ENCODE results near the gene C12orf76. TPM values are rescaled to one million over a fixed set of nuclear protein-coding genes. Genes with fewer than 3 reads are reported as not detected.

The C12orf76 gene
- total RNA-seq, 1 experiment from 2014 or later = 29.4 TPM

DNA sequence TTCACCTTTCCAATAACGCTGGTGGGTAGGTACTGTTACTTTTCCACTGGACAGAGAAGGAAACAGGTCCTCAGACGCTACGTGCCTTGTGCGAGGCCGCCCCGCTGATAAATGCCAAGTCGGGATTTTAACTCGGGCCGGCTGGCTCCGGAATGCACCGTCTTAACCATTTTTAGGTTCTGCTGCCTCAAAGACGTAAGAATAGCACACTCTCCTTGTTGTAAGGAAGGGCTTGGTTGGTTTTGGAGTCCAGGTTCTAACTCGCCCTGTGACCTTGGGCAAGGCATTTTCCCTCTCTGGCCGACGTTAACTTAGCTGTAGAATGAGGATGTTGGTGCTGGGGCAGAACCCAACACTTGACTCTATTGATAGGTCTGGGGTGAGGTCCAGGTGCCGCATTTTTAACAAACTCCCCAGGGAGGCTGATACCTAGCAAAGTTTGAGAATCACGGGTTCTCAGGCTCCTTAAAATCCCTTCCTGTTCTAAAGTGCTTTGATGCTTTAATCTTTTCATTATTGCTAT, 48.3 kb downstream of the C12orf76 start:
- CTCF ChIA-PET = no interaction called here

DNA sequence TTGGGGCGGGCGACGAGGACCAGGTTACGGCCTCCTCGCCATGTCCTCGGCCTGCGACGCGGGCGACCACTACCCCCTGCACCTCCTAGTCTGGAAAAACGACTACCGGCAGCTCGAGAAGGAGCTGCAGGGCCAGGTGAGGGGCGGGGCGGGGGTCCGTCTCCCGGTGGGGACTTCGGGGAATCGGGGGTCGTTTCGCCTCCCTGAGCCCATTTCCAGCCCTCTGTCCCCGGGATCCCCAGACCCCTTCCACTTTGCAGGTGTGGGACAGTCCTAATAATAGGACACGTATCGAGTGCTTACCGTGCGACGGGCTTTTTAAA, 48.7 kb downstream of the C12orf76 start:
- Histone ChIP-seq H3K9me2 (ENCODE audit: insufficient read depth) (no peaks in the 10 kb centered on the region), H3K4me1 (replicated peaks; ENCODE audit: insufficient read depth) (peaks cover 49% of the 10 kb centered on the region), H2AFZ (peak overlapping the region; percentile 92), H3K36me3 (ENCODE audit: low read depth) (no peaks in the 10 kb centered on the region), H3K4me3 (peak overlapping the region; percentile 68), H3K4me2 (peak overlapping the region; percentile 99), H3K79me2 (ENCODE audit: low read depth) (peaks cover 36% of the 10 kb centered on the region), H3K27ac (no peak overlapping the region), H3K9me3 (ENCODE audit: insufficient read depth, low read depth) (no peaks in the 10 kb centered on the region), H4K20me1 (ENCODE audit: insufficient read depth) (no peaks in the 10 kb centered on the region), H3F3A (ENCODE audit: insufficient read depth, low read depth) (peaks cover 33% of the 10 kb centered on the region; the same call in 1 of the 2 replicates), H3K27me3 (ENCODE audit: insufficient read depth, low read depth) (no peaks in the 10 kb centered on the region)
- TF ChIP-seq, protein P1, sequence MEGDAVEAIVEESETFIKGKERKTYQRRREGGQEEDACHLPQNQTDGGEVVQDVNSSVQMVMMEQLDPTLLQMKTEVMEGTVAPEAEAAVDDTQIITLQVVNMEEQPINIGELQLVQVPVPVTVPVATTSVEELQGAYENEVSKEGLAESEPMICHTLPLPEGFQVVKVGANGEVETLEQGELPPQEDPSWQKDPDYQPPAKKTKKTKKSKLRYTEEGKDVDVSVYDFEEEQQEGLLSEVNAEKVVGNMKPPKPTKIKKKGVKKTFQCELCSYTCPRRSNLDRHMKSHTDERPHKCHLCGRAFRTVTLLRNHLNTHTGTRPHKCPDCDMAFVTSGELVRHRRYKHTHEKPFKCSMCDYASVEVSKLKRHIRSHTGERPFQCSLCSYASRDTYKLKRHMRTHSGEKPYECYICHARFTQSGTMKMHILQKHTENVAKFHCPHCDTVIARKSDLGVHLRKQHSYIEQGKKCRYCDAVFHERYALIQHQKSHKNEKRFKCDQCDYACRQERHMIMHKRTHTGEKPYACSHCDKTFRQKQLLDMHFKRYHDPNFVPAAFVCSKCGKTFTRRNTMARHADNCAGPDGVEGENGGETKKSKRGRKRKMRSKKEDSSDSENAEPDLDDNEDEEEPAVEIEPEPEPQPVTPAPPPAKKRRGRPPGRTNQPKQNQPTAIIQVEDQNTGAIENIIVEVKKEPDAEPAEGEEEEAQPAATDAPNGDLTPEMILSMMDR (conservative IDR thresholded peaks at IDR 0.05) = no peak
- no peak for TF ChIP-seq EZH2 (IDR thresholded peaks at IDR 0.05; ENCODE audit: low read depth)
- BruUV-seq (replicated peaks) = no TSS peak
- DNase-seq = no peak
- POLR2A ChIA-PET (ENCODE audit: unreplicated experiment) = interaction anchor here (0.6 kb wide), 1 partner anchor 63 kb away, joined by 3 read pairs; no protein-coding TSS in a partner anchor
- CTCF ChIA-PET = no interaction called here
- intact Hi-C loops (cut with micrococcal nuclease; ENCODE audit: unreplicated experiment) = loop anchor here (1.0 kb wide), 1 partner anchor 40 kb away; no protein-coding TSS in a partner anchor

More for the DNA sequence above, 48.3 kb downstream of the C12orf76 start:
- Histone ChIP-seq H3K4me3 (peak overlapping the region; percentile 68), H3K4me1 (replicated peaks; ENCODE audit: insufficient read depth) (peaks cover 45% of the 10 kb centered on the region), H3K36me3 (ENCODE audit: low read depth) (no peaks in the 10 kb centered on the region), H3K79me2 (ENCODE audit: low read depth) (peaks cover 31% of the 10 kb centered on the region), H3K9me2 (ENCODE audit: insufficient read depth) (no peaks in the 10 kb centered on the region), H3K27ac (no peak overlapping the region), H3K4me2 (peak overlapping the region; percentile 99), H3F3A (ENCODE audit: insufficient read depth, low read depth) (peaks cover 33% of the 10 kb centered on the region; the same call in 1 of the 2 replicates), H4K20me1 (ENCODE audit: insufficient read depth) (no peaks in the 10 kb centered on the region), H3K9me3 (ENCODE audit: insufficient read depth, low read depth) (no peaks in the 10 kb centered on the region), H3K27me3 (ENCODE audit: insufficient read depth, low read depth) (no peaks in the 10 kb centered on the region), H2AFZ (peak overlapping the region; percentile 92)
- TSS peak; percentile 43 for BruUV-seq (replicated peaks)
- POLR2A ChIA-PET (ENCODE audit: unreplicated experiment) = no interaction called here
- intact Hi-C loops (cut with micrococcal nuclease; ENCODE audit: unreplicated experiment) = loop anchor here (1.0 to 5.0 kb wide), 2 partner anchors 39 to 48 kb away; no protein-coding TSS in a partner anchor
- TF ChIP-seq, protein P1 (conservative IDR thresholded peaks at IDR 0.05) = no peak
- TF ChIP-seq EZH2 (IDR thresholded peaks at IDR 0.05; ENCODE audit: low read depth) = no peak
- peak in 1 of 2 experiments; percentile 3 for DNase-seq

DNA sequence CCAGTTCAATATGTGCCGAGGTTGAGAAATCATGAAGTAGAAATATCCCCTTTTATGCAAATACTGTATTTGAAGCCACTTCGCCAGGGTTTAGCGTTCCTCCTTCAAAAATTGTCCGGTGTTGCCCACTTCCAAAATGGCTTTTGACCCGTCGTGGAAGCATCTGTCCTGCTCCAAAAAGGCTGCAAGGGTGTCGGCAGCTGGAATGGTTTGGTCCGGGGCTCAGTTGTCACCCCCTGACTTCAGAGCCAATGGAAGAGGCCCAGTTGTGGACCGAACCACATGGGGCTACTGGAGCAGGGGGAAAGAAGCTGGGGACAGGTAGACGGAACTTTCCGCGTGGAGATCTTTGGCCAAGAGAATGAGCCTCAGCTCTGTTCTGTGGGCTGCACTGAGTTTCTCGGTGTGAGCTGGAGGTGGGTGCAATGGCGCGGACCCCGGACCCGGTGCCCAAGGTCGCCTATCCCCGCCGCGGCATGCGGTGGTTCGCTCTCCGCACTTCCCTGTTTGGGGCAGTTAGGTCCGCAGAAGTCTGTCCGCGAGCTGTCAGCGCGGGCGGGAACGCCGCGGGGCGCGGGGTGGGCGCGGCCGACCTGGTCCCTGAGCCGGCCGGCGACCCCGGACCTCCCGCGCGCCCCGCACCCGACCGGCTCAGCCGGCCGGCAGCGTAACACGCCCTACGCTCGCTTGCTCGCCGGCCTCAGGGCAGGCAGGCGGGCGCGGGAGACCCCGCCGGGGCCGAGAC, 49.2 kb downstream of the C12orf76 start, which contains the start of gene ANKRD13A:
Gene ANKRD13A (plus strand): TSS at position 527 of the 745 bp plus-strand sequence. CDS start 259 bp downstream, outside the sequence.
- Histone ChIP-seq H3F3A (ENCODE audit: insufficient read depth, low read depth) (peaks cover 33% of the 10 kb centered on the region; the same call in 1 of the 2 replicates), H3K4me2 (peak within 1 kb of the TSS; percentile 99), H3K27ac (peak within 1 kb of the TSS; percentile 53; the same call in 1 of the 2 replicates), H4K20me1 (ENCODE audit: insufficient read depth) (no peaks in the 10 kb centered on the region), H2AFZ (peak within 1 kb of the TSS; percentile 92), H3K9me2 (ENCODE audit: insufficient read depth) (no peaks in the 10 kb centered on the region), H3K79me2 (ENCODE audit: low read depth) (peaks cover 41% of the 10 kb centered on the region), H3K36me3 (ENCODE audit: low read depth) (no peaks in the 10 kb centered on the region), H3K27me3 (ENCODE audit: insufficient read depth, low read depth) (no peaks in the 10 kb centered on the region), H3K9me3 (ENCODE audit: insufficient read depth, low read depth) (no peaks in the 10 kb centered on the region), H3K4me3 (peak within 1 kb of the TSS; percentile 68), H3K4me1 (replicated peaks; ENCODE audit: insufficient read depth) (peaks cover 55% of the 10 kb centered on the region)
- BruUV-seq (replicated peaks) = no TSS peak
- POLR2A ChIA-PET (ENCODE audit: unreplicated experiment) = interaction anchor here (0.6 kb wide), 2 partner anchors 64 to 194 kb away, joined by 3 read pairs; no protein-coding TSS in a partner anchor
- CTCF ChIA-PET = no interaction called here
- DNase-seq = peak; percentile 76 to 84
- intact Hi-C loops (cut with micrococcal nuclease; ENCODE audit: unreplicated experiment) = loop anchor here (1.0 kb wide), 1 partner anchor 40 kb away; no protein-coding TSS in a partner anchor
- TF ChIP-seq EZH2 (IDR thresholded peaks at IDR 0.05; ENCODE audit: low read depth) = no peak
- TF ChIP-seq, protein P1 (conservative IDR thresholded peaks at IDR 0.05) = no peak
